ENCODE results near the gene RNF168. TPM values are rescaled to one million over a fixed set of nuclear protein-coding genes. Genes with fewer than 3 reads are reported as not detected.
"Not testable (repeated sequence)": the region's sequence is repeated elsewhere in the genome, so short reads cannot be mapped to it uniquely, and the experiment has no call there.

RNF168 gene
- total RNA-seq, 1 donor from 2014 or later: 24.4 TPM

GRCh38 chr3:196506687-196507086 is 3.1 kb upstream of the RNF168 start:
- H3K27me3 Mint-ChIP-seq (ENCODE audit: unreplicated experiment): peaks cover 2% of the 10 kb centered on the region

DNA sequence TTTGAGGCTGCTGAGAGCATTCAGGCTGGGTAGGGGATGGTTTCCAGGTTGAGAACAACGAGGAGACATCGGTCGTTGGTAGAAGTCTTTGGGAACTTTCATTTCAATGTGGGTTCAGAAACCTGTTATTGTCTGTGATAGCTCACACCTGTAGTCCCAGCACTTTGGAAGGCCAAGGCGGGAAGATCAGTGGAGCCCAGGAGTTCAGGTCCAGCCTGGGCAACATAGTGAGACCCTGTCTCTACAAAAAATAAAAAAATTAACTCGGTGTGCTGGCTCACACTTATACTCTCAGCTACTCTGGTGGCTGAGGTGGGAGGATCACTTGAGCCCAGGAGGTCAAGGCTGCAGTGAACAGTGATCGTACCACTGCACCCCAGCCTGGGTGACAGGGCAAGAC is 988 bp upstream of the RNF168 start:
- no peak for DNase-seq
- H3K27ac Mint-ChIP-seq (ENCODE audit: unreplicated experiment): peak overlapping the region; percentile 64

More at GRCh38 chr3:196506687-196507086, 3.1 kb upstream of the RNF168 start:
- no peak overlapping the region for H3K4me3 Mint-ChIP-seq (ENCODE audit: unreplicated experiment)
- no peak for DNase-seq
- no peak for TF ChIP-seq CTCF (IDR thresholded peaks at IDR 0.05; ENCODE audit: partially characterized antibody, unreplicated experiment)
- H3K4me1 Mint-ChIP-seq (ENCODE audit: low read depth, unreplicated experiment): no peaks in the 10 kb centered on the region
- H3K36me3 Mint-ChIP-seq (ENCODE audit: unreplicated experiment): peaks cover 6% of the 10 kb centered on the region
- peaks cover 14% of the 10 kb centered on the region for H3K9me3 Mint-ChIP-seq (ENCODE audit: unreplicated experiment)
- no peak overlapping the region for H3K27ac Mint-ChIP-seq (ENCODE audit: unreplicated experiment)

DNA sequence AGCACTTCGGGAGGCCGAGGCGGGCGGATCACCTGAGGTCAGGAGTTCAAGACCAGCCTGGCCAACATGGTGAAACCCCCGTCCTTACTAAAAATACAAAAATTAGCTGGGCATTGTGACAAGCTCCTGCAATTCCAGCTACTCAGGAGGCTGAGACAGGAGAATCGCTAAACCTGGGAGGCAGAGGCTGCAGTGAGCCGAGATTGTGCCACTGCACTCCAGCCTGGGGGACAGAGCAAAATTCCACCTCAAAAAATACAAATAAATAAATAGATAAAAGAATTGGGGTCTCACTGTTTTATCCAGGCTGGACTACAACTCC is 470 bp upstream of the RNF168 start:
- Mint-ChIP-seq H3K9me3 (ENCODE audit: unreplicated experiment) (peaks cover 18% of the 10 kb centered on the region), H3K27ac (ENCODE audit: unreplicated experiment) (peak overlapping the region; percentile 64), H3K4me3 (ENCODE audit: unreplicated experiment) (peak overlapping the region; percentile 96)
- not testable (repeated sequence) for H3K4me1 Mint-ChIP-seq (ENCODE audit: low read depth, unreplicated experiment); H3K27me3 Mint-ChIP-seq (ENCODE audit: unreplicated experiment); DNase-seq; H3K36me3 Mint-ChIP-seq (ENCODE audit: unreplicated experiment)

More for the DNA sequence above, 988 bp upstream of the RNF168 start:
- no peak for TF ChIP-seq CTCF (IDR thresholded peaks at IDR 0.05; ENCODE audit: partially characterized antibody, unreplicated experiment)
- peaks cover 6% of the 10 kb centered on the region for H3K36me3 Mint-ChIP-seq (ENCODE audit: unreplicated experiment)
- peaks cover 4% of the 10 kb centered on the region for H3K27me3 Mint-ChIP-seq (ENCODE audit: unreplicated experiment)
- no peaks in the 10 kb centered on the region for H3K4me1 Mint-ChIP-seq (ENCODE audit: low read depth, unreplicated experiment)
- H3K4me3 Mint-ChIP-seq (ENCODE audit: unreplicated experiment): peak overlapping the region; percentile 54
- peaks cover 18% of the 10 kb centered on the region for H3K9me3 Mint-ChIP-seq (ENCODE audit: unreplicated experiment)

DNA sequence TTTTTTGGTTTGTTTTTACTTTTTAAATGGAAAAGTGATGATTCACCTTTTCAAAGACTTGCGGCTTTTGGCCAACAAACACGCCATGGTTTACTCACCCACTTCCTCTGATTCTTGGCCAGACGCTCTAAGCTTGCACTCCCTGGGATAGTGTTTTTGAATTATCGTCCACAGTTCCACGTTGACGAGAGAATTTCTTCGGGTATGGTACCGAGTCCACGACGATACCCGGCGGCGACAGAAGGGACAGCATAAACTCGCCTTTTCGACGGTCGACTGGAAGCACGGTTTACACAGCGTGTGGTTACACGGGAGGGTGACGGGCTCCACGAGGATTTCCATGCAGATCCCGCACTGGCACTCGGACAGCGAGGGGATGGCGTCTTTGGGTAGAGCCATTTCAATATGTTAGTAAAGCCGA is 783 bp downstream of the RNF168 start:
- TF ChIP-seq CTCF (IDR thresholded peaks at IDR 0.05; ENCODE audit: partially characterized antibody, unreplicated experiment): no peak
- peaks cover 18% of the 10 kb centered on the region for H3K9me3 Mint-ChIP-seq (ENCODE audit: unreplicated experiment)
- H3K36me3 Mint-ChIP-seq (ENCODE audit: unreplicated experiment): peaks cover 6% of the 10 kb centered on the region
- peak overlapping the region; percentile 82 for H3K27ac Mint-ChIP-seq (ENCODE audit: unreplicated experiment)
- H3K4me1 Mint-ChIP-seq (ENCODE audit: low read depth, unreplicated experiment): peaks cover 6% of the 10 kb centered on the region
- peaks cover 4% of the 10 kb centered on the region for H3K27me3 Mint-ChIP-seq (ENCODE audit: unreplicated experiment)
- peak overlapping the region; percentile 96 for H3K4me3 Mint-ChIP-seq (ENCODE audit: unreplicated experiment)
- DNase-seq: peak; percentile 44

DNA sequence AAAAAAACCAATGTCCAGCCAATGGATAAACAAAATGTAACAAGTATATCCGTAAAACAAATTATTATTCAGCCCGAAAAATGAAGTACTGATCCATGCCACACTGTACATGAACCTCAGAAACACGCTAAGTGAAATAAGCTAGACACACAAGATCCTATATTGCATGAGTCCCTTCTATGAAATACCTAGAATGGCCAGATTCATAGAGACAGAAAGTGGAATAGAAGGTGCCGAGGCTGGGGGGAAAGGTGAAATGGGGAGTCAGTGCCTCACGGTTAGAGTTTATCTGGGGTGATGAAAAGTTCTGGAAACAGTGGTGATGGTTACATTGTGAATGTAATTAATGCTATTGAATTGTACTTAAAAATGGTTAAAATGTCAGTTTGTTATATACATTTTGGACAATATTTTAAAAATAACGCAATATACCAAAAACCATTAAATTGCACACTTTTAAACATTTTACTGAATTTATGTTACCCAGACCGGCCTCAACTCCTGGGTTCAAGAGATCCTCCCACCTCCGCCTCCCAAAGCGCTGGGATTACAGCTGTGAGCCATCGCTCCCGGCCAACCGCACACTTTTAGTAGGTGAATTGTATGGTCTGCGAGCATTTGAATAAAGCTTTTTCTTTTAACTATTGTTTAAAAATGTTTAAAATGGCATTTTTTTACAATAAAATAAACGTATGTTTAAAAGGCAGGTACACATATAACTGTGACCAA is 2.1 kb downstream of the RNF168 start:
- Mint-ChIP-seq H3K27me3 (ENCODE audit: unreplicated experiment) (peaks cover 4% of the 10 kb centered on the region), H3K36me3 (ENCODE audit: unreplicated experiment) (peaks cover 2% of the 10 kb centered on the region), H3K27ac (ENCODE audit: unreplicated experiment) (peak overlapping the region; percentile 88), H3K4me3 (ENCODE audit: unreplicated experiment) (peak overlapping the region; percentile 96), H3K9me3 (ENCODE audit: unreplicated experiment) (peaks cover 14% of the 10 kb centered on the region), H3K4me1 (ENCODE audit: low read depth, unreplicated experiment) (peaks cover 6% of the 10 kb centered on the region)
- TF ChIP-seq CTCF (IDR thresholded peaks at IDR 0.05; ENCODE audit: partially characterized antibody, unreplicated experiment): no peak
- DNase-seq: peak; percentile 32
